SJCRH30 (cell line): Measurements from ENCODE around the gene LDHAL6B. TPM values are rescaled to one million over a fixed set of nuclear protein-coding genes. Genes with fewer than 3 reads are reported as not detected.
A peak's percentile ranks its signal among the peaks of the same experiment; 100 is the strongest.

ENCODE experiments used
- DNase-seq, 2 experiments: peaks; one replicate each; pipeline ENCODE4 v3.0.0-alpha.2; 2015 to 2020
- H3K27ac ChIP-seq: fragments of 250-450 bp; sonication (Bioruptor Pico); 2 replicates; pipeline ENCODE4 v1.5.1; 2020; ENCODE audit warnings: mild to moderate bottlenecking, moderate library complexity
- H3K27me3 ChIP-seq: fragments of 250-450 bp; sonication (Bioruptor Pico); 2 replicates; pipeline ENCODE4 v1.5.1; 2020; ENCODE audit warnings: mild to moderate bottlenecking, moderate library complexity
- H3K36me3 ChIP-seq: fragments of 250-450 bp; sonication (Bioruptor Pico); 2 replicates; pipeline ENCODE4 v1.5.1; 2020; ENCODE audit warnings: mild to moderate bottlenecking, moderate library complexity
- H3K4me1 ChIP-seq: fragments of 250-450 bp; sonication (Bioruptor Pico); 2 replicates; pipeline ENCODE4 v1.5.1; 2020; ENCODE audit warnings: mild to moderate bottlenecking, moderate library complexity
- H3K4me3 ChIP-seq: fragments of 250-450 bp; sonication (Bioruptor Pico); 2 replicates; pipeline ENCODE4 v1.5.1; 2020; ENCODE audit warnings: mild to moderate bottlenecking, moderate library complexity
- H3K9me3 ChIP-seq: fragments of 250-450 bp; sonication (Bioruptor Pico); replicated peaks from 2 replicates; pipeline ENCODE4 v1.5.1; 2020; ENCODE audit warnings: mild to moderate bottlenecking, moderate library complexity
- total RNA-seq: library from RNA; depleted of rRNA; stranded (reverse); fragments of >200 nt; shearing (Covaris generic); gene quantifications from 2 replicates; pipeline ENCODE4 v1.2.3, GENCODE V29; 2014

Gene LDHAL6B
- total RNA-seq, 1 experiment from 2014 or later, result not detected

DNA sequence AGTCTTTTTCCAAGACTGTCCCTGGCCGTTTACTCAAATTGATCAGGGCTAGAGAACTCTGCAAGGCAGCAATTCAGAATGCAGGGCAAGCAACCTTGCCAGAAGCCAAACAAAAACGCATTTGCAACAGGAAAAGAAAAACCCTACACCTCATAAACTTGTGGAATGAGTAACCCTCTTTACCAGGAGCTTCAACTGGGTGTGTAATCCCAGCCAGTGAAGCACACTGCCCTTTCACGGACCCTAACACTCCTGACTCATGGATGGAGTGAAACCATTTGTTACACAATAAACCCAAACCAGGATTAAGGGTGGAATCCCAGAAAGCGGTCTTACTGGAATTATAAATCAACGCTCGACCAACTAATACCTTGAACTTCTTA lies 14.8 kb upstream of the LDHAL6B start:
- Histone ChIP-seq H3K27ac (peak overlapping the region; percentile 42), H3K36me3 (peaks cover 74% of the 10 kb centered on the region), H3K27me3 (no peaks in the 10 kb centered on the region), H3K4me1 (peaks cover 5% of the 10 kb centered on the region; the same call in 1 of the 2 replicates), H3K9me3 (no peaks in the 10 kb centered on the region), H3K4me3 (no peak overlapping the region)
- DNase-seq, result no peak

DNA sequence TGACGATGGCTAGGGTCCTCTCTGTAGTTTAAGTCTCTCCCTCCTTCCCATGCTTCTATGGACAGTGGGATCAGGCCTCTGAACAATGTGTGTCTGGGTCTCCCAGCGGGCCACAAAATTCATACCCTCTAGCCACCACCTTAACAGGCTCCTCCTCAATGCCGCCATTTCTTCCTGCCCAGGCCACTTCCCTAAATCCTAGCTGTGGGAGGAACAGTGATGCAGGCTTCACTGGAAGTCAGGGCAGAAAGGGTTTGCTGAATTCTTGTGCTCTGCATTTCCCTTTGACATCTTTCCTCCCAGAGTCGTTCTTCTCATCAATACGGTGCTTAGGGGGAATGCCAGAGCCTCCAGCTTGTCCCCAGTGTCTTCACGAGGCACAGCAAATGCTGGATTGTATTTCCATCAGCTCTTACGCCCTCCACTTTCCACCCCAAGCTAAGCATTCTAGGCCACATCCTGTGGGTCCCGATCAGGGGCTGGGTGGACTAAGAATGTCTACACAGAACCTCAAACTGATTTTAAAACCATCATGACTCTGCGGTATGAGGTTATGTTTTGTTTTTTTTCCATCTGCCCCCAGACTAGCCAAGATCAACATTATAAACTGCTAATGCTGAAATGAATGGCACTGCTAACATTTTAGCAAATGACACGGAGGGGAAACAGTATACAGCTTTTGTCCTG lies 11.9 kb upstream of the LDHAL6B start:
- H3K27me3 ChIP-seq, result no peaks in the 10 kb centered on the region
- no peaks in the 10 kb centered on the region for H3K9me3 ChIP-seq
- peaks cover 5% of the 10 kb centered on the region; the same call in 1 of the 2 replicates for H3K4me1 ChIP-seq
- peaks cover 58% of the 10 kb centered on the region for H3K36me3 ChIP-seq
- DNase-seq, result no peak
- no peak overlapping the region for H3K27ac ChIP-seq
- no peak overlapping the region for H3K4me3 ChIP-seq

DNA sequence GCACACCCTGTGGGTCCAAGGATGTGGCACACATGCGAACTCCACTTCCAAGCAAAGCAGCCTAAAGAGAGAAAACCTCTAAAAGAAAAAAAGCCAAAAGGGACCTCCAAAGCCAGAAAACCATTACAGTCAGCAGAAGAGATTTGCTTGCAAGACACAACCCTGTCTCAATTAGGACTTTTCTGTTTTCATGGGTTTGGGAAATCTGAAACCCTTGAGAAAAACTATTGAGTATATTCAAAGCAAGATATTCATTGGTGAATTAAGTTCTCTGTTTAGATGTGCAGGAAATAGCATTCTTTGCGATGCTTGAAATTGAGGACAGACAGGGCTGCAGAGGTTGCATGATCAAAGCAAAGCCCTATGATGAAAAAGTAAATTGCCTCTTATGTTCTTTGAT lies 10.2 kb upstream of the LDHAL6B start:
- Histone ChIP-seq H3K27ac (no peak overlapping the region), H3K36me3 (peaks cover 50% of the 10 kb centered on the region), H3K4me1 (peaks cover 5% of the 10 kb centered on the region; the same call in 1 of the 2 replicates), H3K9me3 (no peaks in the 10 kb centered on the region), H3K27me3 (no peaks in the 10 kb centered on the region), H3K4me3 (no peak overlapping the region)
- DNase-seq, result no peak

DNA sequence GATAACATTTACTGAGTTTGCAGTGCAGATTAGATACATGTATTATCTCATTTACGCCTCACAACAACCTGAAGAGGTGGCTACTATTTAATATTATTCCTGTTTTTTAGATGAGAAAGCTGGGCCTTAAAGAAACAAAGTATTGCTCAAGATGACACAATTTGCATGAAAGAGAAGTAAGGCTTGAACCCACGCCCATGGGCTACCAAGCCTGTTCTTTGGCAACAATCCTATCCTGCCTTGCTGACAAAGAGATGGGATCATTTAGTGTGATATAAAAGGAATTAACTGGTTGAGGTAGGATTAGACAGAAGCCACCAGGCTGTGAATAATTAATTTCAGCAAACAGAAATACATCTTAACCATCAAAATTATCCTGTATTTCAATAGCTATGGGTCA lies 9.2 kb upstream of the LDHAL6B start:
- no peak overlapping the region for H3K27ac ChIP-seq
- peaks cover 51% of the 10 kb centered on the region for H3K36me3 ChIP-seq
- DNase-seq, result no peak
- H3K4me3 ChIP-seq, result no peak overlapping the region
- H3K27me3 ChIP-seq, result no peaks in the 10 kb centered on the region
- H3K9me3 ChIP-seq, result no peaks in the 10 kb centered on the region
- no peaks in the 10 kb centered on the region for H3K4me1 ChIP-seq

DNA sequence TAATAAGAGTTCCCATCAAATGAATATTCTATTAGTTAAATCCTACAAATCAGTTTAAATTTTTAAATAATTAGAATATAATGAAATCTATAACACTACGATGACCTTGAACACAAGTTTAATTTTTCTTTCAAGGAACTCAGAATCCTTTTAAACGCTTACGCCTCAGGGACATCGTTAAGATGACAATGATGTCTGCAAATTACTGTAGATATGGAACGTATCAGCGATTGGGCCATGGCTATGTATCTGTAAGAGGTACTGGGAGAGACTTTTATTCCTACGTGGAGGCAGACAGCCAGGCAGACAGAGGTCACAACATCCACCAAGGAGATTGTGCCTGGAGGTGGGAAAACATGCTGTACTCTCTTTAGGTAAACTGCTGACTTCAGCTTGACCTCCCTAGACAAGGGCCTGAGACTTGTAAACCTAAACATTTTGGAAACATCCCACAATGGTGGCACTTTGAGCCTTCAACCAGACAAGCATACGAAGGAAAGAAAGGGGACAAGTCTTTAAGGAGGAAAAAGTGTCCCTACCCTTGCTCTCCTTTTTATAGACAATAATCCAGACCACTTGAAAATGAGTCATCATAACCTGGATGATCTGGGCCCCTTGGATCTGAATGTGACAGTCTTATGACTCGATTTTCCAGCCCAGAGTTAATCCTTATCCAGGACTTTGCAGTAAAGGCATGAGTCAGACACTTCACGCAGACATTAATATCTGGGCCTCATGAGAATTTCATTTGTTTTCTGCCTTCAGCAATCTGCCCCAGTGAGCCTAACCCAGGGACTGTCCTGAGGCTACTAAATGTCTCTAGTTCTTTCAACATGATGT lies 6.8 kb upstream of the LDHAL6B start:
- peak in 1 of 2 experiments; percentile 18 for DNase-seq
- Histone ChIP-seq H3K27me3 (no peaks in the 10 kb centered on the region), H3K9me3 (no peaks in the 10 kb centered on the region), H3K4me3 (no peak overlapping the region), H3K27ac (0 out of 2 replicates have a peak overlapping the region, but pooled peaks have one; percentile 3), H3K4me1 (no peaks in the 10 kb centered on the region), H3K36me3 (peaks cover 47% of the 10 kb centered on the region)

DNA sequence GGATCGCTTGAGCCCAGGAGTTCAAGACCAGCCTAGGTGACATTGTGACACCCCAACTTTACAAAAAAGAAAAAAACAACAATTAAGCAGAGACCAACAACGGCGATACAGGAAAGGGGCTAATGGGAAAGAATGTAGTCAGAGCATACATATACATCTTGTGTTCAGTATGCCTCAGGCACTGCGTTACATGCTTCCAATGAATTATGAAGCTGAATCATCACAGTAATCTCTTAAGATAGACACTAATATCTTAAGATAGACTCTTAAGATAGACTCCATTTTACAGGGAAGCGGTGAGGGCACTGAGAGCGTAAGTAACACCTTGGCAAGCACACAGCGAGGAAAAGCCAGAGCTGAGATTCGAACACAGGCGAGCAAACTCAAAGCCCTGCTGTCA lies 6.1 kb upstream of the LDHAL6B start:
- no peaks in the 10 kb centered on the region for H3K9me3 ChIP-seq
- H3K27me3 ChIP-seq, result no peaks in the 10 kb centered on the region
- peaks cover 47% of the 10 kb centered on the region for H3K36me3 ChIP-seq
- DNase-seq, result no peak
- H3K27ac ChIP-seq, result 0 out of 2 replicates have a peak overlapping the region, but pooled peaks have one; percentile 3
- no peak overlapping the region for H3K4me3 ChIP-seq
- H3K4me1 ChIP-seq, result no peaks in the 10 kb centered on the region

DNA sequence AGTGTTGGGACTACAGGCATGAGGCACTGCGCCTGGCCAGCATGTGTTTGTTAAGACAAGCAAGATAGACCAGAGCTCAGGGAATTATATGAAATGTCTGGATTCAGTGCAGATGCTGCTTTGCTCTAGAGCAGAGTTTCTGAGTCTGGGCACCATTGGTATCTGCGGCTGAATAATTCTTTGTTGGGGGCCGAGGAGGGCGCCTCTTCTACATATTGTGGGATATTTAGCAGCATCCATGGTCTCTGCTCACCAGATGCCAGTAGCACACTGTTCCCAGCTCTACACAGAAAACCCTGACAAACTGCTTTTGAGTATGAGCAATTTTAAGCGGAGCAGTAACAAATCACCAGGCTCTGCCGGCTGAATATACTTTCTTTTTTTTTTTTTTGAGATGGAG lies 3.6 kb upstream of the LDHAL6B start:
- Histone ChIP-seq H3K4me1 (no peaks in the 10 kb centered on the region), H3K27ac (no peak overlapping the region), H3K4me3 (no peak overlapping the region), H3K27me3 (no peaks in the 10 kb centered on the region), H3K9me3 (no peaks in the 10 kb centered on the region), H3K36me3 (peaks cover 48% of the 10 kb centered on the region)
- DNase-seq, result no peak

DNA sequence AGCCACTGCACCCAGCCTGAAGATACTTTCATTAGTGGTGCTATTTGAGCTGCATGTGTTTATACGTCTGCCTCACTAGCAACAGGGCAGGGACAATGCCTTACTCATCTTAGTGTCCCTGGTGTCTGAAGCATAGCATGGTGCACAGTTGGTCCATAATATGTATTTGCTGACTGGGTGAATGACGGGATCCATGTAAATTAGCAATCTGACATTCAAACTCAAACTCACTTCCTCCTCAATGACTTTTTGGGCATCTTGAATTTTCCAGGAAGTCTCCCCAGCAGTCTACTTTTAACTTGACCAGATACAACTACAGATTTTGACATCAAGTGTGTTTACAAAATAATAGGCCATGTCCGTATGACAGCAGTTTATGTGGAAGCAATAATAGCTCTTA lies 3.0 kb upstream of the LDHAL6B start:
- peaks cover 52% of the 10 kb centered on the region for H3K36me3 ChIP-seq
- H3K27ac ChIP-seq, result no peak overlapping the region
- H3K9me3 ChIP-seq, result no peaks in the 10 kb centered on the region
- H3K4me1 ChIP-seq, result no peaks in the 10 kb centered on the region
- DNase-seq, result no peak
- no peak overlapping the region for H3K4me3 ChIP-seq
- no peaks in the 10 kb centered on the region for H3K27me3 ChIP-seq

DNA sequence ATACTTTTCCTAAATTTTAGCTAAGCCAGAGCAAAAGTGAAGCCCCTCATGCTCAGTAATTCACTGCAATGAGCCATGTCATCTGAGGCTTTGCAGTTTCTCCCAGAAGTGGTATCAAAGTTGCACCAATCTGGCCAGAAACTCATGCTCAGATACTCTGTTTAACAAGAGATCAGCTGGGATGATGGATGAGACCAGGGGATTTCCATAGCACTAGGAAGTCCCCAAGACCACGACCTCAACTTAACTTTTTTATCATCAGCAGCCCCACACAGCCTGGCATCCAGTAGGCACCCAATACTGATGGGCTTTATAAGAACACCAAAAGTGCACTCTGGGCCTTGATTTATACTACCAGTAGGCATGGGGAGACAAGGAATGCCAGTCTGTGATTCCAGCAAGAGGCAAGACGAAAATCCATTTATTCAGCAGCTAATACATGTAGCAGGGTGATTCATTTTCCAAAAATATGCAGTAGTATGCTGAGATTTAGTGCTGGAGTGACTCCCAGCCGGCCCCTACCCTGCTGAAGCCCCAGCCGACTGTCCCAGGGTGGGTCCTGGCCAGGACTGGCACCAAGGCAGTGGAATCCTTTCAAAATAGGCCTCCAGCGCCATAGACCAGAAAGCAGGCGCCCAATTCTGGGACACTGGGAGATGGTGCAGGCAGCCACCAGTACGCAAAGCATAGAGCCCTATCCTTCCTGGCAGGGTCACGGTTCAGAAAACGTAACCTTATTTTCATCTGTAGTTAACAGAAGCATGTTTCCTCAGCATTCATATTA lies 612 bp upstream of the LDHAL6B start:
- H3K36me3 ChIP-seq, result peaks cover 66% of the 10 kb centered on the region
- no peak overlapping the region for H3K27ac ChIP-seq
- no peaks in the 10 kb centered on the region for H3K4me1 ChIP-seq
- H3K9me3 ChIP-seq, result no peaks in the 10 kb centered on the region
- DNase-seq, result no peak
- H3K4me3 ChIP-seq, result no peak overlapping the region
- no peaks in the 10 kb centered on the region for H3K27me3 ChIP-seq

DNA sequence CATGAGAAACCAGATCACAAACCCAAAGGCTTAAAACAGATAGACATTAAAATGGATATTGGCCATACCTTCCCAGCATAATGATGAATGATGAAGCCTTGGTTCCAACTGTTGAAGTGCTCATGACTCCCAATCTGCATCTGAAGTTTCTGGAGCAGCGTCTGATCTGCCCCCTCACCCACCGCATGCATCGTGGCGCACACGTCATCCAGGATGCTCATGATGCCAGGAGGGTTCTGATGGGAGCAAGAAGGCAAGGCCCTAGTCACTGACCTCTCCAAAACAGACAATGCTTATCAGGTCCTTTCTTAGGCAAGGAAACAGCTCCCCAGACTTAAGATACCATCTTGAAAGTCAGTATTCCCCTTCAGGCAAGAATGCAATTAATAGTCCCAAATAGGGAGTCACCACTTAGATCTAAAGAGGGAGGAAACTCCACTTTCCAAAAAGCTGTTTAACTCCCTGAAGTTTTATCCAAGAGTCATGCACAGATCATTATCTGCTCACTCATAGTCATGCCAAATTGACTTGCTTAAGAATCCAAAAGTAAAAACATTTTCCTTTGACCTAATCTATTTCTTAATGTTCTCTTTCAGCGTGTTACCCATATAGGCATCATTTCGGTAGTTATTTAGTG lies 2.1 kb downstream of the LDHAL6B start:
- Histone ChIP-seq H3K4me3 (no peak overlapping the region), H3K4me1 (no peaks in the 10 kb centered on the region), H3K36me3 (peaks cover 58% of the 10 kb centered on the region), H3K9me3 (no peaks in the 10 kb centered on the region), H3K27ac (no peak overlapping the region), H3K27me3 (no peaks in the 10 kb centered on the region)
- DNase-seq, result no peak

DNA sequence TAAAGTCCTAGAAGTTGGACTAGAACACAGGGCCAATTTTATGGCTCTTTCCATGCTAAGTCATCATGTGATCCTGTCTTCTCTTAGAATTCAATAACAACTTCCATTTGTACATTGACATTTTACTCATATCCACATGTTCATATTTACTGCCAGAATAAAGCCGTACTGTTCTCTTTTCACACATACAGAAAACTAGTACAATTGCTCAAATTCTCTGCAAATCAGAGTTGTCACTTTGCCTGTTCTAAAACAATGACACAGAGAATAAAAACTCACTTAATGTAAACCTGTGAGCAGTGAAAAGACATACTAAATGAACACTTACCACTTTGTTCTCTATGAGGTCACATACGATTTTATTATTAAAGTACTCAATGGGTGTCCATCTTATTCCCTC lies 3.5 kb downstream of the LDHAL6B start:
- Histone ChIP-seq H3K36me3 (peaks cover 44% of the 10 kb centered on the region), H3K27me3 (no peaks in the 10 kb centered on the region), H3K27ac (no peak overlapping the region), H3K9me3 (no peaks in the 10 kb centered on the region), H3K4me3 (no peak overlapping the region), H3K4me1 (no peaks in the 10 kb centered on the region)
- DNase-seq, result no peak

DNA sequence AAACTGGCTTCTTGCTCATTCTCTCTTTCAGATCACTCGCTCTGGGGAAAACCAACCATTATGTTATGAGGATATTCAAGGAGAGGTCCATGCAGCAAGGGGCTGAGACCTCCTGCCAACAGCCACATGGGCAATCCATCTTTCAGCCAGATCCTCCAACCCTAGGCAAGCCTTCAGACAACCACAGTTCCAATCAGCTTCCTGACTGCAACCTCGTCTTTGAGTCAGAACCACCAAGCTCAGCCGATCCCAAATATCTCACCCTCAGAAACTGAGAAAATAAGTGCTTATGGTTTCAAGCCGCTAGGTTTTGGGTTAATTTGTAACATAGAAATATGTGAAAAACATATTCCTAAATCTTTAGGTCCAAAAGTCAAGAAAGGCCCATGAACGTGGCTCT lies 10.3 kb downstream of the LDHAL6B start:
- Histone ChIP-seq H3K27ac (no peak overlapping the region), H3K4me3 (no peak overlapping the region), H3K9me3 (no peaks in the 10 kb centered on the region), H3K27me3 (no peaks in the 10 kb centered on the region), H3K36me3 (peaks cover 51% of the 10 kb centered on the region), H3K4me1 (no peaks in the 10 kb centered on the region)
- no peak for DNase-seq

DNA sequence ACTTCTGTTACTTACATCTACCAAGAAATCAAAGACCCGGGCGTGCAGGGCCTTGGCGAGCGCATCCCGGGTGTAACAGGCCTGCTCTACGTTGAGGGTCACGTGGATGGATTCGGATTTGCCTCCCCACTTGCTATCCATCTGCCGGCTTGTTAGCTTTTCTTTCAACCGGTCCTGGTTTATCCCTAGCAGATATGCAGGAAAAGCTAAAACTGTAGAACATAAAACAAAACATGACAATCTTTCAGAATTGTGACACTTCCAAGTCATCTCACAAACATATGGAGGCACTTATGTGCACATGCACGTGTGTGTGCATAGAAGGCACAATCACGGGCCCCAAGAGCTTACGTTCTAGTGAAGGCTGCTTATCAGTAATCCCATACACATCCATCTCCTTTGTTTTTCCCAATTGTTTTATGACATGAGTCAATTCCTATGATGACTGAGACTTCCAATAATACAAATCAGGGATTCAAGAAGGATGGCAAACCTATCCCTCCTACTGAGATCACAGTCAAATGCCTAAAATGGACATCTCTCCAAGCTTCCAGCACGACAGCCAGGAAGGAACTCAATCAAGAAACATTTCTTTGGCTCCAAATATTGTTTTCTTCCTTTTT lies 11.3 kb downstream of the LDHAL6B start:
- H3K27ac ChIP-seq, result no peak overlapping the region
- no peak overlapping the region for H3K4me3 ChIP-seq
- H3K27me3 ChIP-seq, result no peaks in the 10 kb centered on the region
- no peaks in the 10 kb centered on the region for H3K9me3 ChIP-seq
- H3K36me3 ChIP-seq, result peaks cover 56% of the 10 kb centered on the region
- H3K4me1 ChIP-seq, result no peaks in the 10 kb centered on the region
- DNase-seq, result no peak

DNA sequence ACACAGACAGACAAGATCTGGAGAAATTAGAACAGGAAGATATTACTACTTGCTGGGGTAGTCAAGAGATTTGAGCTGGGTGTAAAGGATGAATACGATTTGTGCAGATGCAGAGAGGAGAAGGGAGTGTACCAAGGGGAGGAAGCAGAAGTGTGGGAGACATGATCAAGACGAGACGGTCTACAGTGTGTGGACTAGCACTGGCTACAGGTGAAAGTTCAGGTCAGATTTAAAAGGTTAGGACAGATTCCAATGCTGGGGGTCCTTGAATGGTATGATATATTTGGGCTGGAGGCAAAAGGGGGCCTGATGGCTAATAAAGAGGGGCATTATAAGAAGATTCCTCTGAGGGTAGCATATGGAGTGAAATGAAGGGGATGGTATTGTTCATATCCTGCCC lies 12.1 kb downstream of the LDHAL6B start:
- no peak for DNase-seq
- Histone ChIP-seq H3K9me3 (no peaks in the 10 kb centered on the region), H3K27me3 (no peaks in the 10 kb centered on the region), H3K36me3 (peaks cover 57% of the 10 kb centered on the region), H3K27ac (no peak overlapping the region), H3K4me1 (no peaks in the 10 kb centered on the region), H3K4me3 (no peak overlapping the region)
